Measurements from ENCODE around the gene EWSR1.

The EWSR1 gene

GRCh38 chr22:29259253-29259899, 8.7 kb upstream of the EWSR1 start:
- no peaks in the 10 kb centered on the region; the same call in 1 of the 2 replicates for H3K36me3 ChIP-seq (ENCODE audit: insufficient read depth)
- no peaks in the 10 kb centered on the region for H3K27me3 ChIP-seq (ENCODE audit: insufficient read depth, low read depth)
- no peak overlapping the region for H3K9ac ChIP-seq
- TF ChIP-seq, protein P1, sequence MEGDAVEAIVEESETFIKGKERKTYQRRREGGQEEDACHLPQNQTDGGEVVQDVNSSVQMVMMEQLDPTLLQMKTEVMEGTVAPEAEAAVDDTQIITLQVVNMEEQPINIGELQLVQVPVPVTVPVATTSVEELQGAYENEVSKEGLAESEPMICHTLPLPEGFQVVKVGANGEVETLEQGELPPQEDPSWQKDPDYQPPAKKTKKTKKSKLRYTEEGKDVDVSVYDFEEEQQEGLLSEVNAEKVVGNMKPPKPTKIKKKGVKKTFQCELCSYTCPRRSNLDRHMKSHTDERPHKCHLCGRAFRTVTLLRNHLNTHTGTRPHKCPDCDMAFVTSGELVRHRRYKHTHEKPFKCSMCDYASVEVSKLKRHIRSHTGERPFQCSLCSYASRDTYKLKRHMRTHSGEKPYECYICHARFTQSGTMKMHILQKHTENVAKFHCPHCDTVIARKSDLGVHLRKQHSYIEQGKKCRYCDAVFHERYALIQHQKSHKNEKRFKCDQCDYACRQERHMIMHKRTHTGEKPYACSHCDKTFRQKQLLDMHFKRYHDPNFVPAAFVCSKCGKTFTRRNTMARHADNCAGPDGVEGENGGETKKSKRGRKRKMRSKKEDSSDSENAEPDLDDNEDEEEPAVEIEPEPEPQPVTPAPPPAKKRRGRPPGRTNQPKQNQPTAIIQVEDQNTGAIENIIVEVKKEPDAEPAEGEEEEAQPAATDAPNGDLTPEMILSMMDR (conservative IDR thresholded peaks at IDR 0.05; ENCODE audit: low read depth, low read length): no peak
- H2AFZ ChIP-seq (ENCODE audit: low read depth): no peak overlapping the region
- H3K4me1 ChIP-seq (ENCODE audit: low read depth, poor library complexity, severe bottlenecking): peaks cover 12% of the 10 kb centered on the region
- no peak overlapping the region for H3K4me3 ChIP-seq (IDR thresholded peaks at IDR 0.05; ENCODE audit: insufficient read depth, low read depth, low read length)
- H3K4me2 ChIP-seq: no peak overlapping the region
- no peak overlapping the region for H3K27ac ChIP-seq
- H3K79me2 ChIP-seq (ENCODE audit: insufficient read depth, low read depth): no peaks in the 10 kb centered on the region
- no peaks in the 10 kb centered on the region for H4K20me1 ChIP-seq (ENCODE audit: insufficient read depth)

- TF ChIP-seq, protein P1 (conservative IDR thresholded peaks at IDR 0.05; ENCODE audit: low read depth, low read length): no peak
Observed at GRCh38 chr22:29260031-29260560, 8.0 kb upstream of the EWSR1 start.

GRCh38 chr22:29260601-29261315, 7.3 kb upstream of the EWSR1 start:
- Histone ChIP-seq H3K4me3 (IDR thresholded peaks at IDR 0.05; ENCODE audit: insufficient read depth, low read depth, low read length) (no peak overlapping the region), H3K36me3 (ENCODE audit: insufficient read depth) (no peaks in the 10 kb centered on the region; the same call in 1 of the 2 replicates), H3K27ac (no peak overlapping the region), H2AFZ (ENCODE audit: low read depth) (no peak overlapping the region), H4K20me1 (ENCODE audit: insufficient read depth) (no peaks in the 10 kb centered on the region), H3K27me3 (ENCODE audit: insufficient read depth, low read depth) (no peaks in the 10 kb centered on the region), H3K4me1 (ENCODE audit: low read depth, poor library complexity, severe bottlenecking) (peaks cover 7% of the 10 kb centered on the region), H3K9ac (no peak overlapping the region), H3K79me2 (ENCODE audit: insufficient read depth, low read depth) (0 out of 2 replicates have a peak, but pooled peaks cover 5% of the 10 kb centered on the region), H3K4me2 (no peak overlapping the region)
- TF ChIP-seq, protein P1 (conservative IDR thresholded peaks at IDR 0.05; ENCODE audit: low read depth, low read length): no peak

More at GRCh38 chr22:29260031-29260560, 8.0 kb upstream of the EWSR1 start:
- peaks cover 7% of the 10 kb centered on the region for H3K4me1 ChIP-seq (ENCODE audit: low read depth, poor library complexity, severe bottlenecking)
- H3K9ac ChIP-seq: no peak overlapping the region
- H3K36me3 ChIP-seq (ENCODE audit: insufficient read depth): no peaks in the 10 kb centered on the region; the same call in 1 of the 2 replicates
- 0 out of 2 replicates have a peak, but pooled peaks cover under 1% of the 10 kb centered on the region for H3K79me2 ChIP-seq (ENCODE audit: insufficient read depth, low read depth)
- no peaks in the 10 kb centered on the region for H3K27me3 ChIP-seq (ENCODE audit: insufficient read depth, low read depth)
- no peak overlapping the region for H3K27ac ChIP-seq
- no peak overlapping the region for H3K4me2 ChIP-seq
- H3K4me3 ChIP-seq (IDR thresholded peaks at IDR 0.05; ENCODE audit: insufficient read depth, low read depth, low read length): no peak overlapping the region
- no peak overlapping the region for H2AFZ ChIP-seq (ENCODE audit: low read depth)
- no peaks in the 10 kb centered on the region for H4K20me1 ChIP-seq (ENCODE audit: insufficient read depth)

DNA sequence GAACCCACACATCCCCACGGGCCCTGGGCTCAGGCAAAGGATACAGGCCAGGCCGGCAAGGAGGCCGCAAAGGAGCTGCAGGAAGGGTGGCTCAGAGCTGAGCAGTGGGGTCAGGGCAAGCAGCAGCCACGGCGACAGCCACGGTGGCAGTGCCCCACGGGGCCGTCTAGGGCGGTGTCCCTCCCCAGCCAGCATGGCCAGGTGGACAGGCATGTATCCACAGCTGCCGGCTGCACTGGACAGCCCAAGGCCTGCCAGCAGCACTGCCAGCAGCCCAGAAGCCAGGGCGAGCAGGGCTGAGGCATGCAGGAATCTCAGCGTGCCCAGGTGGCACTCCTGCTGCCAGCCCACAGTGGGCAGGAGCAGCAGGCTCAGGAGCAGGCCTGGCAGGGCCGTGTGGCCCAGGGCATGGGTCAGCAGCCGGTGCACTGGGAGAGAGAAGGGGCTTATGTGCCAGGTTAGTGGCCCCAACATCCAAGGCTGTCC, 4.2 kb upstream of the EWSR1 start:
- H2AFZ ChIP-seq (ENCODE audit: low read depth): no peak overlapping the region
- H3K9ac ChIP-seq: no peak overlapping the region
- no peak overlapping the region for H3K4me2 ChIP-seq
- no peak overlapping the region for H3K4me3 ChIP-seq (IDR thresholded peaks at IDR 0.05; ENCODE audit: insufficient read depth, low read depth, low read length)
- no peaks in the 10 kb centered on the region for H3K27me3 ChIP-seq (ENCODE audit: insufficient read depth, low read depth)
- peaks cover 17% of the 10 kb centered on the region for H3K4me1 ChIP-seq (ENCODE audit: low read depth, poor library complexity, severe bottlenecking)
- no peaks in the 10 kb centered on the region; the same call in 1 of the 2 replicates for H3K36me3 ChIP-seq (ENCODE audit: insufficient read depth)
- TF ChIP-seq, protein P1 (conservative IDR thresholded peaks at IDR 0.05; ENCODE audit: low read depth, low read length): no peak
- H3K79me2 ChIP-seq (ENCODE audit: insufficient read depth, low read depth): peaks cover 30% of the 10 kb centered on the region
- H4K20me1 ChIP-seq (ENCODE audit: insufficient read depth): no peaks in the 10 kb centered on the region; the same call in 1 of the 2 replicates
- no peak overlapping the region for H3K27ac ChIP-seq

Data from KMS-11 (cell line).